ENCODE data around the gene TNFRSF1B. TPM values are rescaled to one million over a fixed set of nuclear protein-coding genes. Genes with fewer than 3 reads are reported as not detected.

The TNFRSF1B gene
- total and polyA plus RNA-seq, 2 experiments from 2014 or later, result 0.91 to 4.1 TPM

DNA sequence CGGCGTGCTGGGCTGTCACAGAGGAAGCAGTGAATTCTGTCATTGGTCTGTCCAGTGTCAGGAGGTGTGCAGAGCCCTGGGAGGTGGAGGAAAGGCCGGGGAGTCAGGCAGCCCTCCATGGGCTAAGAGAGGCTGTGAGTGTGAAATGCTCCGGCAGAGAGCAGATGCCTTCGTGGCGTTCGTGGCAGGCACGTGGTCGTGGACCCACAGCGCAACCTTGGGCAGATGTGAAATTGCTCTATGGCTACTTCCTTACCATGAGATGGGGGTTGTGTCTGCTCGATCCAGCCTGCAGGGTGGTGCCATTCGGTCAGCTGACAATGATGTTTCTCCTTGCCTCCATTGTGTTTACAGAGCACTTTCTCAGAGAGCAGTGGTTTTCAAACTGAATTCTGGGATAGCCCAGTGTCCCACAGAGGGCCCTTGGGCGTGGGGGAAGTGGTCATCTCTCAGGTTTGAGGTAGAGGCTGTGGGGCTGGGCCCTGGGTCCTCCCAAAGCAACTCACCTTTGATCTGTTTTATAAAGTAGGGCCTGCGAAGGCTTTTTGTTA, 27.9 kb downstream of the TNFRSF1B start (continued):
- TF ChIP-seq, protein P1, sequence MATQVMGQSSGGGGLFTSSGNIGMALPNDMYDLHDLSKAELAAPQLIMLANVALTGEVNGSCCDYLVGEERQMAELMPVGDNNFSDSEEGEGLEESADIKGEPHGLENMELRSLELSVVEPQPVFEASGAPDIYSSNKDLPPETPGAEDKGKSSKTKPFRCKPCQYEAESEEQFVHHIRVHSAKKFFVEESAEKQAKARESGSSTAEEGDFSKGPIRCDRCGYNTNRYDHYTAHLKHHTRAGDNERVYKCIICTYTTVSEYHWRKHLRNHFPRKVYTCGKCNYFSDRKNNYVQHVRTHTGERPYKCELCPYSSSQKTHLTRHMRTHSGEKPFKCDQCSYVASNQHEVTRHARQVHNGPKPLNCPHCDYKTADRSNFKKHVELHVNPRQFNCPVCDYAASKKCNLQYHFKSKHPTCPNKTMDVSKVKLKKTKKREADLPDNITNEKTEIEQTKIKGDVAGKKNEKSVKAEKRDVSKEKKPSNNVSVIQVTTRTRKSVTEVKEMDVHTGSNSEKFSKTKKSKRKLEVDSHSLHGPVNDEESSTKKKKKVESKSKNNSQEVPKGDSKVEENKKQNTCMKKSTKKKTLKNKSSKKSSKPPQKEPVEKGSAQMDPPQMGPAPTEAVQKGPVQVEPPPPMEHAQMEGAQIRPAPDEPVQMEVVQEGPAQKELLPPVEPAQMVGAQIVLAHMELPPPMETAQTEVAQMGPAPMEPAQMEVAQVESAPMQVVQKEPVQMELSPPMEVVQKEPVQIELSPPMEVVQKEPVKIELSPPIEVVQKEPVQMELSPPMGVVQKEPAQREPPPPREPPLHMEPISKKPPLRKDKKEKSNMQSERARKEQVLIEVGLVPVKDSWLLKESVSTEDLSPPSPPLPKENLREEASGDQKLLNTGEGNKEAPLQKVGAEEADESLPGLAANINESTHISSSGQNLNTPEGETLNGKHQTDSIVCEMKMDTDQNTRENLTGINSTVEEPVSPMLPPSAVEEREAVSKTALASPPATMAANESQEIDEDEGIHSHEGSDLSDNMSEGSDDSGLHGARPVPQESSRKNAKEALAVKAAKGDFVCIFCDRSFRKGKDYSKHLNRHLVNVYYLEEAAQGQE (IDR thresholded peaks at IDR 0.05; ENCODE audit: unreplicated experiment), result no peak
- TF ChIP-seq, protein P2, sequence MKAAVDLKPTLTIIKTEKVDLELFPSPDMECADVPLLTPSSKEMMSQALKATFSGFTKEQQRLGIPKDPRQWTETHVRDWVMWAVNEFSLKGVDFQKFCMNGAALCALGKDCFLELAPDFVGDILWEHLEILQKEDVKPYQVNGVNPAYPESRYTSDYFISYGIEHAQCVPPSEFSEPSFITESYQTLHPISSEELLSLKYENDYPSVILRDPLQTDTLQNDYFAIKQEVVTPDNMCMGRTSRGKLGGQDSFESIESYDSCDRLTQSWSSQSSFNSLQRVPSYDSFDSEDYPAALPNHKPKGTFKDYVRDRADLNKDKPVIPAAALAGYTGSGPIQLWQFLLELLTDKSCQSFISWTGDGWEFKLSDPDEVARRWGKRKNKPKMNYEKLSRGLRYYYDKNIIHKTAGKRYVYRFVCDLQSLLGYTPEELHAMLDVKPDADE (IDR thresholded peaks at IDR 0.05), result no peak
- TF ChIP-seq CREB1 (CRISPR knock-in tag; IDR thresholded peaks at IDR 0.05; ENCODE audit: low read depth) (no peak), STAT1 (IDR thresholded peaks at IDR 0.05; ENCODE audit: unreplicated experiment) (no peak), NANOG (IDR thresholded peaks at IDR 0.05; ENCODE audit: borderline replicate concordance) (no peak), POLR2AphosphoS5 (IDR thresholded peaks at IDR 0.05; ENCODE audit: low read depth) (no peak)
- TF ChIP-seq, protein P3, sequence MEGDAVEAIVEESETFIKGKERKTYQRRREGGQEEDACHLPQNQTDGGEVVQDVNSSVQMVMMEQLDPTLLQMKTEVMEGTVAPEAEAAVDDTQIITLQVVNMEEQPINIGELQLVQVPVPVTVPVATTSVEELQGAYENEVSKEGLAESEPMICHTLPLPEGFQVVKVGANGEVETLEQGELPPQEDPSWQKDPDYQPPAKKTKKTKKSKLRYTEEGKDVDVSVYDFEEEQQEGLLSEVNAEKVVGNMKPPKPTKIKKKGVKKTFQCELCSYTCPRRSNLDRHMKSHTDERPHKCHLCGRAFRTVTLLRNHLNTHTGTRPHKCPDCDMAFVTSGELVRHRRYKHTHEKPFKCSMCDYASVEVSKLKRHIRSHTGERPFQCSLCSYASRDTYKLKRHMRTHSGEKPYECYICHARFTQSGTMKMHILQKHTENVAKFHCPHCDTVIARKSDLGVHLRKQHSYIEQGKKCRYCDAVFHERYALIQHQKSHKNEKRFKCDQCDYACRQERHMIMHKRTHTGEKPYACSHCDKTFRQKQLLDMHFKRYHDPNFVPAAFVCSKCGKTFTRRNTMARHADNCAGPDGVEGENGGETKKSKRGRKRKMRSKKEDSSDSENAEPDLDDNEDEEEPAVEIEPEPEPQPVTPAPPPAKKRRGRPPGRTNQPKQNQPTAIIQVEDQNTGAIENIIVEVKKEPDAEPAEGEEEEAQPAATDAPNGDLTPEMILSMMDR (conservative IDR thresholded peaks at IDR 0.05; ENCODE audit: low read depth in 2 of 2), result no peak

DNA sequence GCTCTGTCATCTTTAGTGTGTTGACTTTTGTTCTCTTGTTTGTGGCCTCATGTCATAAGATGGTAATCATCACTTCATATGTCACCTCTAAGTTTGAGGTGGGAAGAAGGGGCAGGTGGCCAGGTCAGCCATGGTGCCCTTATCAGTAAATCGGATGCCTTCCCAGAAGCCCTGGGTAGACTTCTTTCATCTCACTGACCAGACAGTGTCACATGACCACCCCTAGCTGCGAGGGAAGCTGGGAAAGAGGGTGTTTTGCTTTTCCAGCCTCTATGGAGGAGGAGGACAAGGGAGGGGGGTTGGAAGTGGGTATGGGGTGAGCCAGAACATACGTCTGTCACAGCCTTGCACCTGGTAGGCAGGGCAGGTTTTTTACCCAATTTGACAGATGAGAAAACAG, 28.6 kb downstream of the TNFRSF1B start:
- Mint-ChIP-seq H3K4me3 (no peak overlapping the region), H3K9me3 (no peaks in the 10 kb centered on the region), H3K36me3 (ENCODE audit: low read depth) (no peaks in the 10 kb centered on the region; the same call in 2 of the 3 replicates), H3K4me1 (peaks cover 7% of the 10 kb centered on the region; the same call in 2 of the 3 replicates), H3K27ac (no peak overlapping the region), H3K27me3 (ENCODE audit: insufficient read depth, low read depth, poor library complexity) (peaks cover 16% of the 10 kb centered on the region)
- Histone ChIP-seq H4K20me1 (replicated peaks; ENCODE audit: insufficient read depth) (no peaks in the 10 kb centered on the region), H2AFZ (no peak overlapping the region), H3F3A (replicated peaks; ENCODE audit: low read depth) (peaks cover 3% of the 10 kb centered on the region; the same call in 1 of the 2 replicates), H3K4me3 (no peak overlapping the region), H3K4me1 (ENCODE audit: insufficient read depth) (peaks cover 11% of the 10 kb centered on the region), H3K79me2 (replicated peaks; ENCODE audit: insufficient read depth) (no peaks in the 10 kb centered on the region), H3K9me2 (ENCODE audit: insufficient read depth) (no peaks in the 10 kb centered on the region), H3K27ac (ENCODE audit: low read depth) (no peak overlapping the region), H3K4me2 (no peak overlapping the region), H3K27me3 (ENCODE audit: insufficient read depth) (no peaks in the 10 kb centered on the region), H3K36me3 (ENCODE audit: insufficient read depth) (no peaks in the 10 kb centered on the region)
- DNase-seq (ENCODE audit: low spot score) (no peak), ATAC-seq (no peak)
- TF ChIP-seq EZH2 (IDR thresholded peaks at IDR 0.05; ENCODE audit: low read depth, unreplicated experiment) (no peak), CREB1 (CRISPR knock-in tag; IDR thresholded peaks at IDR 0.05; ENCODE audit: low read depth) (no peak), POLR2AphosphoS5 (IDR thresholded peaks at IDR 0.05; ENCODE audit: low read depth) (no peak), STAT1 (IDR thresholded peaks at IDR 0.05; ENCODE audit: unreplicated experiment) (no peak), NANOG (IDR thresholded peaks at IDR 0.05; ENCODE audit: borderline replicate concordance) (no peak), ZNF114 (CRISPR knock-in tag; IDR thresholded peaks at IDR 0.05) (no peak), EZH2phosphoT487 (IDR thresholded peaks at IDR 0.05; ENCODE audit: unreplicated experiment) (no peak), JUNB (IDR thresholded peaks at IDR 0.05; ENCODE audit: unreplicated experiment) (no peak)
- TF ChIP-seq, protein P2 (IDR thresholded peaks at IDR 0.05), result no peak
- TF ChIP-seq, protein P1 (IDR thresholded peaks at IDR 0.05; ENCODE audit: unreplicated experiment), result no peak

All from GM23338 (cell line).